SH-SY5Y (cell line): ENCODE data around the gene BTBD9.

Experiments used
- GATA2 ChIP-seq: IDR thresholded peaks from 2 replicates; pipeline ENCODE4 v1.6.1; 2011; ENCODE audit warnings: mild to moderate bottlenecking, low read depth, low read length
- GATA3 ChIP-seq: IDR thresholded peaks from 2 replicates; pipeline ENCODE4 v1.6.1; 2011; ENCODE audit warnings: low read depth, mild to moderate bottlenecking, low read length, moderate library complexity

DNA sequence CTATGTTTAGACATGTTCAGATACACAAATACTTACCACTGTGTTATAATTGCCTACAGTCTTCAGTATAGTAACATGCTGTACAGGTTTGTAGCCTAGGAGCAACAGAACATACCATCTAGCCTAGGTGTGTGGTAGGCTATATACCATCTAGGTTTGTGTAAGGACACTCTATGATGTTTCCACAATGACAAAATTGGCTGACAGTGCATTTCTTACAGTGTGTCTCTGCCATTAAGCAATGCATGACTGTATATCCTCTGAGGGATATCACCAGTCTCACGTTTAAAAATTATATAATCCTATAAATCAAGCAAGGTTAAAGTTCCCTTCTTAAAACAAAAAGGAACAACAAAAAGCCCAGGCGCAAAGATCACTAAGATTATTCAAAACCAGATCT lies 352.2 kb downstream of the BTBD9 start:
- TF ChIP-seq GATA3 (no peak), GATA2 (no peak)
